Mesenchymal stem cell (in vitro differentiated cells and primary cell): ENCODE results near the gene RBFOX2.

ENCODE experiments used
- DNase-seq: peaks from one replicate; pipeline ENCODE4 v3.0.0-alpha.2; 2013
- H2AFZ ChIP-seq: one replicate; pipeline ENCODE4 v1.6.1; 2013; ENCODE audit warnings: low read depth, mild to moderate bottlenecking, control low read depth, inconsistent platforms, low read length, moderate library complexity
- H2AK5ac ChIP-seq: 2 replicates; pipeline ENCODE4 v1.6.1; 2013; ENCODE audit warnings: low read length, moderate library complexity, mild to moderate bottlenecking, inconsistent platforms; ENCODE audit not compliant: severe bottlenecking
- H2BK120ac ChIP-seq: one replicate; pipeline ENCODE4 v1.6.1; 2013; ENCODE audit warnings: low read depth, mild to moderate bottlenecking, inconsistent platforms, low read length, moderate library complexity
- H2BK12ac ChIP-seq, 2 experiments: one replicate each; pipeline ENCODE4 v1.6.1; 2013; ENCODE audit warnings: inconsistent platforms in 2 of 2, low read length in 2 of 2, mild to moderate bottlenecking in 2 of 2, moderate library complexity in 2 of 2, control low read depth in 1 of 2
- H2BK15ac ChIP-seq: one replicate; pipeline ENCODE4 v1.6.1; 2013; ENCODE audit warnings: mild to moderate bottlenecking, low read depth, inconsistent platforms; ENCODE audit not compliant: poor library complexity, severe bottlenecking
- H2BK5ac ChIP-seq: 2 replicates; pipeline ENCODE4 v1.6.1; 2013; ENCODE audit warnings: low read depth, mild to moderate bottlenecking, low read length, control low read depth, inconsistent platforms; ENCODE audit not compliant: poor library complexity, severe bottlenecking
- H3K14ac ChIP-seq, 2 experiments: one replicate each; pipeline ENCODE4 v1.6.1; 2013; ENCODE audit warnings: inconsistent platforms in 2 of 2, low read length in 2 of 2, control low read depth in 1 of 2, mild to moderate bottlenecking in 1 of 2, moderate library complexity in 1 of 2
- H3K18ac ChIP-seq, 2 experiments: one replicate each; pipeline ENCODE4 v1.6.1; 2013; ENCODE audit warnings: inconsistent platforms in 2 of 2, low read length in 2 of 2, control low read depth in 1 of 2, low read depth in 1 of 2, mild to moderate bottlenecking in 1 of 2
- H3K23ac ChIP-seq, 2 experiments: one replicate each; pipeline ENCODE4 v1.6.1; 2013; ENCODE audit warnings: inconsistent platforms in 2 of 2, low read length in 2 of 2, mild to moderate bottlenecking in 2 of 2, moderate library complexity in 2 of 2, control low read depth in 1 of 2
- H3K27ac ChIP-seq: 2 replicates; pipeline ENCODE4 v1.5.1; 2013; ENCODE audit warnings: mild to moderate bottlenecking, moderate library complexity, low read length, control low read depth, inconsistent platforms; ENCODE audit not compliant: poor library complexity, severe bottlenecking
- H3K27me3 ChIP-seq, 2 experiments: 2 replicates each; pipeline versions ENCODE4 v1.6.1 to v1.7.0; 2013; ENCODE audit warnings: low read length in 2 of 2, mild to moderate bottlenecking in 2 of 2, moderate library complexity in 2 of 2, control low read depth in 1 of 2, inconsistent platforms in 1 of 2; ENCODE audit not compliant: control insufficient read depth in 1 of 2, insufficient read depth in 1 of 2
- H3K36me3 ChIP-seq, 2 experiments: 2 replicates each; pipeline versions ENCODE4 v1.6.1 to v1.7.0; 2013; ENCODE audit warnings: low read length in 2 of 2, control low read depth in 1 of 2, inconsistent platforms in 1 of 2, low read depth in 1 of 2, mild to moderate bottlenecking in 1 of 2; ENCODE audit not compliant: insufficient read depth in 2 of 2, control insufficient read depth in 1 of 2
- H3K4ac ChIP-seq, 2 experiments: one replicate each; pipeline ENCODE4 v1.6.1; 2013; ENCODE audit warnings: inconsistent platforms in 2 of 2, low read length in 2 of 2, mild to moderate bottlenecking in 2 of 2, moderate library complexity in 2 of 2, control low read depth in 1 of 2, low read depth in 1 of 2
- H3K4me1 ChIP-seq: 2 replicates; pipeline ENCODE4 v1.6.1; 2013; ENCODE audit warnings: low read depth, low read length, control low read depth; ENCODE audit not compliant: control insufficient read depth, insufficient read depth
- H3K4me2 ChIP-seq: 2 replicates; pipeline ENCODE4 v1.6.1; 2013; ENCODE audit warnings: low read length, mild to moderate bottlenecking, inconsistent platforms; ENCODE audit not compliant: poor library complexity, severe bottlenecking
- H3K4me3 ChIP-seq, 2 experiments: 2 replicates each; pipeline versions ENCODE4 v1.5.1 to v1.7.0; 2013; ENCODE audit warnings: low read length in 2 of 2, mild to moderate bottlenecking in 2 of 2, control low read depth in 1 of 2, low read depth in 1 of 2; ENCODE audit not compliant: insufficient read depth in 1 of 2
- H3K79me1 ChIP-seq: replicated peaks from 2 replicates; pipeline ENCODE4 v1.6.1; 2013; ENCODE audit warnings: mild to moderate bottlenecking, control low read depth, low read length, inconsistent platforms; ENCODE audit not compliant: poor library complexity, severe bottlenecking
- H3K9ac ChIP-seq: 2 replicates; pipeline ENCODE4 v1.7.0; 2013; ENCODE audit warnings: mild to moderate bottlenecking, low read length, moderate library complexity
- H3K9me3 ChIP-seq: 2 replicates; pipeline ENCODE4 v1.7.0; 2013; ENCODE audit warnings: mild to moderate bottlenecking, low read length; ENCODE audit not compliant: control insufficient read depth
- H4K8ac ChIP-seq: one replicate; pipeline ENCODE4 v1.6.1; 2013; ENCODE audit warnings: inconsistent platforms, mild to moderate bottlenecking, low read length, moderate library complexity
- H4K91ac ChIP-seq: one replicate; pipeline ENCODE4 v1.6.1; 2013; ENCODE audit warnings: mild to moderate bottlenecking, low read length, inconsistent platforms
- WGBS: methylation state at CpG from one replicate; pipeline ENCODE4 v1.1.7; 2013; ENCODE audit warnings: mixed read lengths; 5-methylcytosine and 5-hydroxymethylcytosine counted together

The RBFOX2 gene

GRCh38 chr22:35981900-35982299, 46.7 kb downstream of the RBFOX2 start:
- 95% methylated on average over 1 of the region's 1 CpG for WGBS

GRCh38 chr22:35978889-35979288, 49.7 kb downstream of the RBFOX2 start:
- Histone ChIP-seq H4K8ac (no peak overlapping the region), H2BK120ac (no peak overlapping the region), H3K4me2 (no peak overlapping the region), H3K4me3 (no peak overlapping the region), H3K9me3 (no peaks in the 10 kb centered on the region), H3K27ac (no peak overlapping the region), H2BK5ac (no peak overlapping the region), H2AK5ac (no peak overlapping the region), H3K4me1 (peaks cover 3% of the 10 kb centered on the region), H3K79me1 (peaks cover 31% of the 10 kb centered on the region), H3K9ac (no peak overlapping the region), H3K36me3 (no peaks in the 10 kb centered on the region), H3K14ac (no peak overlapping the region), H2BK15ac (no peak overlapping the region), H3K23ac (no peak overlapping the region), H2BK12ac (no peak overlapping the region), H4K91ac (no peak overlapping the region), H3K4ac (no peak overlapping the region), H3K27me3 (no peaks in the 10 kb centered on the region), H2AFZ (no peak overlapping the region), H3K18ac (no peak overlapping the region)
- no peak for DNase-seq
- 92% methylated on average over 4 of the region's 5 CpGs for WGBS

More at GRCh38 chr22:35981900-35982299, 46.7 kb downstream of the RBFOX2 start:
- H3K9ac ChIP-seq = no peak overlapping the region
- no peak overlapping the region for H3K4ac ChIP-seq
- H3K4me3 ChIP-seq = no peak overlapping the region
- no peak overlapping the region for H2BK5ac ChIP-seq
- H2BK120ac ChIP-seq = no peak overlapping the region
- no peaks in the 10 kb centered on the region for H3K36me3 ChIP-seq
- no peak overlapping the region for H4K8ac ChIP-seq
- H3K27me3 ChIP-seq = no peaks in the 10 kb centered on the region
- peaks cover 32% of the 10 kb centered on the region for H3K79me1 ChIP-seq
- H3K14ac ChIP-seq = no peak overlapping the region
- no peak for DNase-seq
- H2AFZ ChIP-seq = no peak overlapping the region
- no peak overlapping the region for H2AK5ac ChIP-seq
- H2BK12ac ChIP-seq = no peak overlapping the region
- H3K18ac ChIP-seq = peak overlapping the region in 1 of 2 experiments; percentile 18
- H3K23ac ChIP-seq = peak overlapping the region in 1 of 2 experiments; percentile 59
- no peak overlapping the region for H3K4me2 ChIP-seq
- no peaks in the 10 kb centered on the region for H3K9me3 ChIP-seq
- no peak overlapping the region for H2BK15ac ChIP-seq
- H3K27ac ChIP-seq = no peak overlapping the region
- no peak overlapping the region for H4K91ac ChIP-seq
- H3K4me1 ChIP-seq = peaks cover 4% of the 10 kb centered on the region

- H3K27me3 ChIP-seq = no peaks in the 10 kb centered on the region
- H3K9me3 ChIP-seq = no peaks in the 10 kb centered on the region
- no peak overlapping the region for H2AK5ac ChIP-seq
- no peak overlapping the region for H3K14ac ChIP-seq
- no peak overlapping the region for H3K4ac ChIP-seq
- peaks cover 3% of the 10 kb centered on the region for H3K4me1 ChIP-seq
- H3K23ac ChIP-seq = no peak overlapping the region
- peaks cover 31% of the 10 kb centered on the region for H3K79me1 ChIP-seq
- H3K9ac ChIP-seq = no peak overlapping the region
- no peak overlapping the region for H2BK15ac ChIP-seq
- H2BK120ac ChIP-seq = no peak overlapping the region
- H3K27ac ChIP-seq = no peak overlapping the region
- no peak overlapping the region for H2BK12ac ChIP-seq
- WGBS = no CpG with 5 or more reads among the region's 1 CpG
- no peak overlapping the region for H2BK5ac ChIP-seq
- H4K91ac ChIP-seq = no peak overlapping the region
- no peak overlapping the region for H2AFZ ChIP-seq
- no peaks in the 10 kb centered on the region for H3K36me3 ChIP-seq
- no peak overlapping the region for H3K18ac ChIP-seq
- no peak for DNase-seq
- no peak overlapping the region for H3K4me2 ChIP-seq
- H4K8ac ChIP-seq = no peak overlapping the region
- no peak overlapping the region for H3K4me3 ChIP-seq
Measured at GRCh38 chr22:35978201-35978600, 50.4 kb downstream of the RBFOX2 start.

- WGBS = no CpG with 5 or more reads among the region's 2 CpGs
Measured at GRCh38 chr22:35977136-35977535, 51.5 kb downstream of the RBFOX2 start.

More at GRCh38 chr22:35977136-35977535, 51.5 kb downstream of the RBFOX2 start:
- Histone ChIP-seq H3K4me2 (no peak overlapping the region), H4K91ac (no peak overlapping the region), H3K4ac (no peak overlapping the region), H3K27ac (no peak overlapping the region), H3K4me3 (no peak overlapping the region), H3K18ac (no peak overlapping the region), H2BK5ac (no peak overlapping the region), H2AK5ac (no peak overlapping the region), H3K4me1 (peaks cover 3% of the 10 kb centered on the region), H3K36me3 (no peaks in the 10 kb centered on the region), H3K23ac (no peak overlapping the region), H3K9ac (no peak overlapping the region), H3K14ac (no peak overlapping the region), H2AFZ (no peak overlapping the region), H2BK120ac (no peak overlapping the region), H4K8ac (no peak overlapping the region), H3K9me3 (no peaks in the 10 kb centered on the region), H2BK15ac (no peak overlapping the region), H2BK12ac (no peak overlapping the region), H3K27me3 (no peaks in the 10 kb centered on the region), H3K79me1 (peaks cover 24% of the 10 kb centered on the region)
- peak; percentile 53 for DNase-seq
